GM12878 (cell line): ENCODE measurements around the gene TNFAIP8L3. TPM values are rescaled to one million over a fixed set of nuclear protein-coding genes. Genes with fewer than 3 reads are reported as not detected.

ENCODE experiments used
- ATF3 ChIP-seq: IDR thresholded peaks from 2 replicates; pipeline ENCODE4 v1.6.1; 2011; ENCODE audit warnings: low read depth, mild to moderate bottlenecking, low read length, moderate library complexity, borderline replicate concordance; ENCODE audit errors: extremely low read depth
- BCL11A ChIP-seq: IDR thresholded peaks from 2 replicates; pipeline ENCODE4 v1.6.1; 2011; ENCODE audit warnings: low read depth, low read length
- BHLHE40 ChIP-seq, 2 experiments: fragments of 450-650 bp in 1 of 2; IDR thresholded peaks; 2 replicates each; pipeline ENCODE4 v1.6.1; 2011 to 2017; ENCODE audit warnings: low read depth in 2 of 2, borderline replicate concordance in 1 of 2, improper control_type of control experiment in 1 of 2, low read length in 1 of 2, mild to moderate bottlenecking in 1 of 2
- BMI1 ChIP-seq: fragments of 450-650 bp; IDR thresholded peaks from 2 replicates; pipeline ENCODE4 v1.6.1; 2016; ENCODE audit warnings: mild to moderate bottlenecking, moderate library complexity, borderline replicate concordance
- CREM ChIP-seq: IDR thresholded peaks from 2 replicates; pipeline ENCODE4 v1.6.1; 2014; ENCODE audit warnings: antibody characterized with exemption, low read depth
- EED ChIP-seq: sonication (generic); IDR thresholded peaks from 2 replicates; pipeline ENCODE4 v1.6.1; 2016; ENCODE audit warnings: antibody characterized with exemption, low read depth
- EP300 ChIP-seq, 2 experiments: fragments of 150-350 bp in 1 of 2; IDR thresholded peaks; 2 replicates each; pipeline ENCODE4 v1.6.1; 2011 to 2012; ENCODE audit warnings: low read depth in 2 of 2, low read length in 2 of 2, borderline replicate concordance in 1 of 2, improper control_type of control experiment in 1 of 2, inconsistent platforms in 1 of 2; ENCODE audit not compliant: control insufficient read depth in 1 of 2
- IRF5 ChIP-seq: fragments of 450-650 bp; IDR thresholded peaks from 2 replicates; pipeline ENCODE4 v1.6.1; 2017; ENCODE audit warnings: borderline replicate concordance
- MLLT1 ChIP-seq: fragments of 450-650 bp; IDR thresholded peaks from 2 replicates; pipeline ENCODE4 v1.6.1; 2016; ENCODE audit warnings: mild to moderate bottlenecking
- MYC ChIP-seq: IDR thresholded peaks from 2 replicates; pipeline ENCODE4 v1.6.1; 2011; ENCODE audit warnings: mild to moderate bottlenecking, low read length, moderate library complexity, inconsistent platforms; ENCODE audit not compliant: insufficient read depth, insufficient replicate concordance, insufficient read length, severe bottlenecking
- PAX5 ChIP-seq: IDR thresholded peaks from 2 replicates; pipeline ENCODE4 v1.6.1; 2011; ENCODE audit warnings: low read depth, low read length, borderline replicate concordance
- POLR2AphosphoS5 ChIP-seq: IDR thresholded peaks from 2 replicates; pipeline ENCODE4 v1.6.1; 2011; ENCODE audit warnings: mild to moderate bottlenecking, low read length, inconsistent platforms
- POU2F2 ChIP-seq: IDR thresholded peaks from 3 replicates; pipeline ENCODE4 v1.6.1; 2011; ENCODE audit warnings: low read depth, mild to moderate bottlenecking, low read length, borderline replicate concordance
- RAD51 ChIP-seq: fragments of 450-650 bp; IDR thresholded peaks from 2 replicates; pipeline ENCODE4 v1.6.1; 2016; ENCODE audit warnings: moderate library complexity, mild to moderate bottlenecking, inconsistent platforms
- RB1 ChIP-seq: fragments of 450-650 bp; formaldehyde crosslinking; IDR thresholded peaks from 2 replicates; pipeline ENCODE4 v1.6.1; 2017; ENCODE audit warnings: mild to moderate bottlenecking, borderline replicate concordance
- RCOR1 ChIP-seq: conservative IDR thresholded peaks from 2 replicates; pipeline ENCODE4 v1.6.1; 2012; ENCODE audit warnings: low read depth, low read length, improper control_type of control experiment
- SP1 ChIP-seq: IDR thresholded peaks from one replicate; pipeline ENCODE4 v1.6.1; 2011; ENCODE audit warnings: low read depth, low read length
- TCF3 ChIP-seq: IDR thresholded peaks from 2 replicates; pipeline ENCODE4 v1.6.1; 2012; ENCODE audit warnings: low read depth, mild to moderate bottlenecking, low read length, borderline replicate concordance; ENCODE audit not compliant: insufficient read depth
- ZBTB11 ChIP-seq: fragments of 450-650 bp; formaldehyde crosslinking; IDR thresholded peaks from 2 replicates; pipeline ENCODE4 v1.5.0; 2022; ENCODE audit warnings: mild to moderate bottlenecking, missing genetic modification characterization
- polyA plus RNA-seq, 11 experiments: library from polyadenylated mRNA; depleted of rRNA in 4 of 11; unstranded in 6 of 11; stranded (reverse) in 5 of 11; fragments of >200 nt; fragmentation: Nextera tagmentation in 4 of 11; fragmentation: Illumina TruSeq in 1 of 11; extraction: Ambion mirVana in 4 of 11; extraction: Trizol in 1 of 11; gene quantifications; 1 replicate in 1 of 11; 2 replicates in 10 of 11; pipeline versions ENCODE4 v1.2.1 to v1.2.3, GENCODE V29; 2011 to 2016; ENCODE audit warnings: inconsistent platforms in 2 of 11, missing spikeins in 2 of 11, low read depth in 1 of 11
- total RNA-seq, 4 experiments: library from RNA; depleted of rRNA in 3 of 4; stranded (reverse); fragments of >200 nt in 3 of 4; fragmentation: Illumina TruSeq in 1 of 4; extraction: Trizol in 1 of 4; gene quantifications; 2 replicates each; pipeline versions ENCODE4 v1.2.1 to v1.2.3, GENCODE V29; 2013 to 2021

Gene TNFAIP8L3
- total and polyA plus RNA-seq, 10 of the 15 experiments (the other 5 are each of a cell fraction or from before 2014, with no cell fraction given), result 0.22 TPM; not detected in 9

- TF ChIP-seq CREM (peak; percentile 84; the same call in 1 of the 2 replicates), RAD51 (peak; percentile 66), TCF3 (no peak), RB1 (peak; percentile 69; the same call in 1 of the 2 replicates), MLLT1 (peak; percentile 94), POU2F2 (peak; percentile 48; the same call in 1 of the 3 replicates), SP1 (peak; percentile 68), POLR2AphosphoS5 (peak; percentile 34; the same call in 1 of the 2 replicates), ATF3 (no peak), RCOR1 (no peak), EP300 (IDR thresholded peaks at IDR 0.05; ENCODE audit: borderline replicate concordance in 1 of 2, control insufficient read depth in 1 of 2, low read depth in 2 of 2, low read length in 2 of 2) (peak; percentile 80 to 81; a peak in 3 of 4 replicates), PAX5 (peak; percentile 76; the same call in 1 of the 2 replicates), EED (peak; percentile 89), ZBTB11 (no peak), BHLHE40 (IDR thresholded peaks at IDR 0.05; ENCODE audit: borderline replicate concordance in 1 of 2, low read depth in 2 of 2, low read length in 1 of 2) (peak; percentile 78 to 89), IRF5 (peak; percentile 79; the same call in 1 of the 2 replicates), MYC (no peak), BMI1 (no peak), BCL11A (peak; percentile 71; the same call in 1 of the 2 replicates)
Measured at GRCh38 chr15:51077221-51078153, 17.2 kb downstream of the TNFAIP8L3 start (continued).
